CD14-positive monocyte (primary cell): ENCODE results near the gene NKX2-2. TPM values are rescaled to one million over a fixed set of nuclear protein-coding genes. Genes with fewer than 3 reads are reported as not detected.
A peak's percentile ranks its signal among the peaks of the same experiment; 100 is the strongest.

Source experiments
- DNase-seq, 3 donors: peaks; one replicate each; pipeline ENCODE4 v3.0.0-alpha.2; 2011 to 2022
- H2AFZ ChIP-seq: 2 replicates; pipeline ENCODE4 v1.6.0; 2012; ENCODE audit warnings: mild to moderate bottlenecking, low read depth, low read length, inconsistent platforms; ENCODE audit not compliant: insufficient read depth, poor library complexity, severe bottlenecking
- H3K27ac ChIP-seq, 2 donors: 1 replicate in 1 of 2; 2 replicates in 1 of 2; pipeline ENCODE4 v1.5.1; 2012 to 2013; ENCODE audit warnings: low read length in 2 of 2, control low read depth in 1 of 2, inconsistent platforms in 1 of 2, low read depth in 1 of 2, mild to moderate bottlenecking in 1 of 2
- H3K27me3 ChIP-seq, 2 donors: one replicate each; pipeline versions ENCODE4 v1.6.0 to v1.6.1; 2011 to 2013; ENCODE audit warnings: low read length in 2 of 2; ENCODE audit not compliant: control insufficient read depth in 2 of 2, insufficient read depth in 2 of 2
- H3K36me3 ChIP-seq, 2 donors: replicated peaks in 1 of 2; 1 replicate in 1 of 2; 2 replicates in 1 of 2; pipeline versions ENCODE4 v1.5.1 to v1.6.1; 2012 to 2013; ENCODE audit warnings: low read length in 2 of 2, control low read depth in 1 of 2, inconsistent platforms in 1 of 2, mild to moderate bottlenecking in 1 of 2; ENCODE audit not compliant: insufficient read depth in 2 of 2, control insufficient read depth in 1 of 2
- H3K4me1 ChIP-seq, 2 donors: 1 replicate in 1 of 2; 2 replicates in 1 of 2; pipeline versions ENCODE4 v1.5.1 to v1.6.1; 2012 to 2013; ENCODE audit warnings: low read length in 2 of 2, control low read depth in 1 of 2, inconsistent platforms in 1 of 2, mild to moderate bottlenecking in 1 of 2, moderate library complexity in 1 of 2; ENCODE audit not compliant: insufficient read depth in 2 of 2, control insufficient read depth in 1 of 2
- H3K4me2 ChIP-seq: replicated peaks from 2 replicates; pipeline ENCODE3; 2012; ENCODE audit warnings: low read length, moderate library complexity, mild to moderate bottlenecking; ENCODE audit not compliant: poor library complexity, severe bottlenecking; ENCODE audit errors: extremely low read depth
- H3K4me3 ChIP-seq, 3 experiments: fragments of 200-600 bp in 1 of 3; sonication (generic) in 1 of 3; replicated peaks in 1 of 3; 1 replicate in 2 of 3; 2 replicates in 1 of 3; pipeline ENCODE4 v1.5.1; 2011 to 2013; ENCODE audit warnings: low read length in 3 of 3, mild to moderate bottlenecking in 3 of 3, control low read depth in 2 of 3, low read depth in 2 of 3, inconsistent platforms in 1 of 3, moderate library complexity in 1 of 3
- H3K79me2 ChIP-seq: 2 replicates; pipeline ENCODE4 v1.6.0; 2012; ENCODE audit warnings: mild to moderate bottlenecking, control low read depth, inconsistent platforms, low read length, moderate library complexity; ENCODE audit not compliant: insufficient read depth
- H3K9ac ChIP-seq: 2 replicates; pipeline ENCODE4 v1.6.0; 2017; ENCODE audit warnings: low read length, mild to moderate bottlenecking; ENCODE audit not compliant: insufficient read depth, poor library complexity, severe bottlenecking
- H3K9me3 ChIP-seq, 2 donors: replicated peaks in 1 of 2; 1 replicate in 1 of 2; 2 replicates in 1 of 2; pipeline versions ENCODE4 v1.5.1 to v1.6.1; 2012 to 2013; ENCODE audit warnings: low read length in 2 of 2, control low read depth in 1 of 2; ENCODE audit not compliant: control insufficient read depth in 1 of 2, insufficient read depth in 1 of 2
- H4K20me1 ChIP-seq: 2 replicates; pipeline ENCODE4 v1.6.0; 2012; ENCODE audit warnings: mild to moderate bottlenecking, low read length, control low read depth, moderate library complexity; ENCODE audit not compliant: insufficient read depth
- H3K27ac Mint-ChIP-seq, 7 donors: one replicate each; pipeline ENCODE4 v1.8.0; 2020; ENCODE audit warnings: mild to moderate bottlenecking in 7 of 7, mixed read lengths in 7 of 7, moderate library complexity in 6 of 7, inconsistent platforms in 2 of 7
- H3K27me3 Mint-ChIP-seq, 3 donors: one replicate each; pipeline ENCODE4 v1.8.0; 2021 to 2022; ENCODE audit warnings: low read depth in 3 of 3, mild to moderate bottlenecking in 3 of 3, mixed read lengths in 3 of 3, moderate library complexity in 3 of 3, inconsistent platforms in 1 of 3
- H3K36me3 Mint-ChIP-seq, 2 donors: one replicate each; pipeline ENCODE4 v1.8.0; 2020; ENCODE audit warnings: mixed read lengths in 2 of 2, inconsistent platforms in 1 of 2, mild to moderate bottlenecking in 1 of 2
- H3K4me1 Mint-ChIP-seq: one replicate; pipeline ENCODE4 v1.8.0; 2020; ENCODE audit warnings: mild to moderate bottlenecking, mixed read lengths
- H3K4me3 Mint-ChIP-seq, 2 donors: one replicate each; pipeline ENCODE4 v1.8.0; 2020; ENCODE audit warnings: mild to moderate bottlenecking in 2 of 2, mixed read lengths in 2 of 2, moderate library complexity in 1 of 2
- H3K9me3 Mint-ChIP-seq, 7 donors: one replicate each; pipeline ENCODE4 v1.8.0; 2020 to 2022; ENCODE audit warnings: mixed read lengths in 7 of 7, mild to moderate bottlenecking in 6 of 7, moderate library complexity in 6 of 7, inconsistent platforms in 2 of 7
- WGBS: methylation state at CpG from one replicate; pipeline ENCODE4 v1.1.5; 2013; ENCODE audit warnings: missing lambda C conversion rate; ENCODE audit not compliant: insufficient coverage; 5-methylcytosine and 5-hydroxymethylcytosine counted together
- intact Hi-C, 2 donors: fragments of 100-400 bp; cut with micrococcal nuclease; formaldehyde crosslinking; loops; one replicate each; pipeline versions ENCODE4 v1.15.0 to v1.15.1; 2023
- polyA plus RNA-seq, 3 donors: library from polyadenylated mRNA; depleted of rRNA in 1 of 3; unstranded in 2 of 3; stranded (reverse) in 1 of 3; fragments of 300-500 nt in 2 of 3; fragments of >200 nt in 1 of 3; fragmentation: Illumina TruSeq in 2 of 3; gene quantifications; 1 replicate in 2 of 3; 2 replicates in 1 of 3; pipeline ENCODE4 v1.2.3, GENCODE V29; 2012 to 2021
- TF ChIP-seq, protein P1 (sequence below): fragments of 200-600 bp; IDR thresholded peaks from one replicate; pipeline ENCODE4 v1.8.0; 2022; ENCODE audit warnings: antibody characterized with exemption, mild to moderate bottlenecking

Gene NKX2-2
- polyA plus RNA-seq, 3 donors: not detected

DNA sequence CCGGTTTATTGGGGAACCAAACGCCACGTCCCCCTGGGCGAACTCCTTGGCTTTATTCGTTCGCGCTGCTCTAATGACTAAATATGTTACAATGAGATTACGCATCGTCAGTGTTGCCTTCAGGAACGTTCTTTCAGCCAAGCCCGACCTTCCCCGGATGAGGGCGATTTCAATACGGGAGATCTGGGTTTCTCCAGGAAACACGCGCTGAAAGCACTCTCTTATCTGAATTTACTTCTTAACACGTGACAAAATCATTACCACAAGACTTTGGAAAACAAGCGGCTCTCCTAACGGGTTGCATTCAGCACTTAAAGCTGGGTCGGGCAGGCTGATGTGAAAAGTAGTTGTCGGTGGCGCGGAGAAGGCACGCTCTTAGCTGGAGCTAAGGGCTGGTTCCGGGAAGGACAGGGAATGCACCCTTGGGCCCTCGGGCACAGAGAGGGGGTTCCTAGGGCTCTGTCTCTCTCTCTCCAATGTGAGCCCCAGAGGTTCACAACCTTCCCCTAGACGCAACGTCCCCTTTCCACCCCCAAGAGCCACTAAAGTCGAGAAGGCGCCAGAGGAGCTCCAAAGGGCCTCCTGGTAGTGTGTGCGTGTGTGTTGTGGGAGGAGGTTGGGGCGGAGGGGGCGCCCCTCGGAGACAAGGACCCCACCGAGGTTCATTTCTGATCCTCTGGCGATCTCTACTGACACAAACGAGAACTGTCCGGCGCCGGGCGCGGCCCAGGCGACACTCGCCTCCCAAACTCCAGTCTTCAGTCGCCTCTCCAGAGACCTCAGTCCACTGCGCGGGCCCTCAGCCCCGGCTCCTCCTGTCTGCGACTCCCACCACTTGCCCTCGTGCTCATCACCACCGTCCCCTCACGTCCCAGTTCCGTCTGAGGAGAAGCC lies 7.1 kb upstream of the NKX2-2 start:
- 4% methylated on average over 40 of the region's 53 CpGs for WGBS
- Histone ChIP-seq H3K36me3 (no peaks in the 10 kb centered on the region), H3K4me1 (no peaks in the 10 kb centered on the region), H4K20me1 (no peaks in the 10 kb centered on the region), H3K27ac (no peak overlapping the region), H3K79me2 (no peaks in the 10 kb centered on the region), H3K27me3 (peaks cover 87 to 95% of the 10 kb centered on the region in 2 donors), H3K4me2 (no peak overlapping the region), H3K9me3 (peaks cover 0 to 62% of the 10 kb centered on the region in 2 donors), H3K9ac (no peak overlapping the region), H2AFZ (no peak overlapping the region), H3K4me3 (no peak overlapping the region)
- H3K4me3 Mint-ChIP-seq: peak overlapping the region in 1 of 2 donors; percentile 83
- TF ChIP-seq, protein P1, sequence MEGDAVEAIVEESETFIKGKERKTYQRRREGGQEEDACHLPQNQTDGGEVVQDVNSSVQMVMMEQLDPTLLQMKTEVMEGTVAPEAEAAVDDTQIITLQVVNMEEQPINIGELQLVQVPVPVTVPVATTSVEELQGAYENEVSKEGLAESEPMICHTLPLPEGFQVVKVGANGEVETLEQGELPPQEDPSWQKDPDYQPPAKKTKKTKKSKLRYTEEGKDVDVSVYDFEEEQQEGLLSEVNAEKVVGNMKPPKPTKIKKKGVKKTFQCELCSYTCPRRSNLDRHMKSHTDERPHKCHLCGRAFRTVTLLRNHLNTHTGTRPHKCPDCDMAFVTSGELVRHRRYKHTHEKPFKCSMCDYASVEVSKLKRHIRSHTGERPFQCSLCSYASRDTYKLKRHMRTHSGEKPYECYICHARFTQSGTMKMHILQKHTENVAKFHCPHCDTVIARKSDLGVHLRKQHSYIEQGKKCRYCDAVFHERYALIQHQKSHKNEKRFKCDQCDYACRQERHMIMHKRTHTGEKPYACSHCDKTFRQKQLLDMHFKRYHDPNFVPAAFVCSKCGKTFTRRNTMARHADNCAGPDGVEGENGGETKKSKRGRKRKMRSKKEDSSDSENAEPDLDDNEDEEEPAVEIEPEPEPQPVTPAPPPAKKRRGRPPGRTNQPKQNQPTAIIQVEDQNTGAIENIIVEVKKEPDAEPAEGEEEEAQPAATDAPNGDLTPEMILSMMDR: no peak
- H3K36me3 Mint-ChIP-seq: peaks cover 0 to 5% of the 10 kb centered on the region in 2 donors
- DNase-seq: no peak
- intact Hi-C loops: no loop called here
- peaks cover 0 to 26% (median 9%) of the 10 kb centered on the region in 7 donors for H3K9me3 Mint-ChIP-seq
- peaks cover 94 to 97% (median 95%) of the 10 kb centered on the region in 3 donors for H3K27me3 Mint-ChIP-seq
- H3K27ac Mint-ChIP-seq: no peak overlapping the region
- peaks cover 3% of the 10 kb centered on the region for H3K4me1 Mint-ChIP-seq

DNA sequence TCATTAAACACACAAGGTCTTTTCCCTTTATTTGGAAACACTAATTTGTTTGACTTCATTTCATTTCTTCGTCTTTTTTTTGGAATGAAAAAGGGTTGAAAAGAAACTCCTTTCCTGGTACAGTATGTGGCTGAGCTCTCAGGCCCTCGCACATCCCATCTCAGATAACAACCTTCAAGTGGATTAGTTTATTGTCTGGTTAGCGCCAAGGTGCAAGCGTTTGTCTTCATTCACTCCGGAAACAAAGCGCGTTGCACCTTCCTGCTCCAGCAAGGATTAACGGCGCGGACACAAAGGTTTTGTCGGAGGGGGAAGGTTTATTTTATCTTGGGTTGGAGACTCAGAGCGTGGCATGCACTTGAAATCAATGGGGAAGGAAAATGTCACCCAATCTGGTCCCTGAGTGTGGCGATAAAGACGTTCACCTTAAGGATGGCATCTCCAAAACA lies 5.3 kb upstream of the NKX2-2 start:
- H3K27ac ChIP-seq: no peak overlapping the region
- H3K4me1 ChIP-seq: no peaks in the 10 kb centered on the region
- peaks cover 4% of the 10 kb centered on the region for H3K4me1 Mint-ChIP-seq
- H3K36me3 ChIP-seq: no peaks in the 10 kb centered on the region
- WGBS: 0% methylated on average over 2 of the region's 14 CpGs
- intact Hi-C loops: no loop called here
- no peak for DNase-seq
- H3K36me3 Mint-ChIP-seq: peaks cover 0 to 6% of the 10 kb centered on the region in 2 donors
- H4K20me1 ChIP-seq: no peaks in the 10 kb centered on the region
- H3K9me3 ChIP-seq: peaks cover 0 to 64% of the 10 kb centered on the region in 2 donors
- no peak overlapping the region for H3K9ac ChIP-seq
- H3K27me3 Mint-ChIP-seq: peaks cover 94 to 97% (median 95%) of the 10 kb centered on the region in 3 donors
- H3K4me2 ChIP-seq: no peak overlapping the region
- no peak overlapping the region for H3K4me3 ChIP-seq
- peaks cover 79 to 91% of the 10 kb centered on the region in 2 donors for H3K27me3 ChIP-seq
- H3K79me2 ChIP-seq: no peaks in the 10 kb centered on the region
- no peak overlapping the region for H3K27ac Mint-ChIP-seq
- TF ChIP-seq, protein P1: no peak
- H3K9me3 Mint-ChIP-seq: peaks cover 0 to 35% (median 9%) of the 10 kb centered on the region in 7 donors
- H3K4me3 Mint-ChIP-seq: peak overlapping the region in 1 of 2 donors; percentile 83
- H2AFZ ChIP-seq: no peak overlapping the region
